Measurements from ENCODE around the gene IMPDH1.

- TF ChIP-seq CTCF (IDR thresholded peaks at IDR 0.05) (no peak), POLR2A (IDR thresholded peaks at IDR 0.05) (no peak)
These were observed 46.5 kb downstream of the IMPDH1 start for GRCh38 chr7:128363261-128363721.

All from testis (tissue), 2 donors.